Head of caudate nucleus (tissue), 42 donors: ENCODE results near the gene ANTXR1.

Experiments used
- DNase-seq, 42 donors: peaks; one replicate each; pipeline versions ENCODE4 v3.0.0 to v3.0.0-alpha.2; 2020 to 2021; ENCODE audit warnings: mixed read lengths in 7 of 42
- intact Hi-C: fragments of 100-400 bp; cut with DNase I; formaldehyde crosslinking; loops from one replicate; pipeline ENCODE4 v1.15.0; 2022

ANTXR1 gene

DNA sequence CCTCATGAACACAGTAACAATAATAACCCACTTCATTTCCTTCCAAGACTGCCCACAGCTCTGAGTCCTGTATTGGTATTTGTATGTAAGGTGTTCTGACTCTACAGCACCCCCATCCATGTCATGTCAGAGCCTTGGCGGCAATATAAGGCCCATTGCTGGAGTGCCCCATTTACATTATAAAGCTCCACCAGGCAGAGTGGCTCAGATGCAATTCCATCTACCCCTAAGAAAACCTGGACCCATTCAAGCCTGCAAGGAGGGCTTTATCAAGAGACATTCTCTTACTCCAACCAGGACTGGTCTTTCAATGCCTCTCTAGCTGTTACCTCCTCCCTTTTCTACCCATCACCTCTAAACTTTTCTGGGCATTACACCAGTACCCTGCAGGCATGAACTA, 101.6 kb downstream of the ANTXR1 start:
- no peak for DNase-seq
- intact Hi-C loops, result no loop called here

DNA sequence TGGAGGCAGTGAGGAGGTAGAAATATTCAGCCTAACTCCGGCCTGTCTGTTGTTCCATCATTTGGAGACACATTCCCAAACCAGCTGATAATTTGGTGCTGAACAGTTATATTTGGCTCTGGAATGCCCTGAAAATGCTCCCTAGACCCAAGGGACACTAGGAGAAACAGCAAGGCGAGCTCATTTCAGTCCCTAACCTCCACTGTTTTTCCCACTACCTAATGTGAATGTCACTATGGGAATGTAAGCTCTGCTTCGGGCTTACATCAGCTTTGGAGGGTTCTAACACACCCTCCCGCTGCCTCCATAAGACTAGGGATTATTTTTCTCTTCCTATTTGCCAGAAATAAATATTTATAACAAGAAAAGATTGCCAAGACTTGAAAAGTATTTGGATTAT, 103.5 kb downstream of the ANTXR1 start:
- intact Hi-C loops, result no loop called here
- DNase-seq, result no peak

DNA sequence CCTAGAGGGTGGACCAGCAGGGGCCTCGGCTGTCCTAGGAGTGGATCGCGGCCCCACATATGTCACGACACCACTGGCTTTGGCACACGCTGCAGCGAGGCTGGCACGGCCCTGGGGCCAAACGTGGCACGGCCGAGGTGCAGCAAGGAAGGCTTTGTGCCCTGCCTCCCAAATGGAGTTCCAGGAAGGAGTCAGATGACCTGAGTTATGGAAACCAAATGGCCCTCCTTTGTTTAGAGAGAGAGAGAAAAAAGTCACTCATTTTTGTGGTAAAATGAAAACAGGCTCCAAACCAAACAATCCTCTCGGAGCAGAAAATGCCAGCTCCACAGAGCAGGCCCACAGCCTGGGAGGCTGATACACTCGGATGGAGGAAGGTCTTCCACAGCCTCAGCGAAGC, 105.6 kb downstream of the ANTXR1 start:
- intact Hi-C loops, result no loop called here

DNA sequence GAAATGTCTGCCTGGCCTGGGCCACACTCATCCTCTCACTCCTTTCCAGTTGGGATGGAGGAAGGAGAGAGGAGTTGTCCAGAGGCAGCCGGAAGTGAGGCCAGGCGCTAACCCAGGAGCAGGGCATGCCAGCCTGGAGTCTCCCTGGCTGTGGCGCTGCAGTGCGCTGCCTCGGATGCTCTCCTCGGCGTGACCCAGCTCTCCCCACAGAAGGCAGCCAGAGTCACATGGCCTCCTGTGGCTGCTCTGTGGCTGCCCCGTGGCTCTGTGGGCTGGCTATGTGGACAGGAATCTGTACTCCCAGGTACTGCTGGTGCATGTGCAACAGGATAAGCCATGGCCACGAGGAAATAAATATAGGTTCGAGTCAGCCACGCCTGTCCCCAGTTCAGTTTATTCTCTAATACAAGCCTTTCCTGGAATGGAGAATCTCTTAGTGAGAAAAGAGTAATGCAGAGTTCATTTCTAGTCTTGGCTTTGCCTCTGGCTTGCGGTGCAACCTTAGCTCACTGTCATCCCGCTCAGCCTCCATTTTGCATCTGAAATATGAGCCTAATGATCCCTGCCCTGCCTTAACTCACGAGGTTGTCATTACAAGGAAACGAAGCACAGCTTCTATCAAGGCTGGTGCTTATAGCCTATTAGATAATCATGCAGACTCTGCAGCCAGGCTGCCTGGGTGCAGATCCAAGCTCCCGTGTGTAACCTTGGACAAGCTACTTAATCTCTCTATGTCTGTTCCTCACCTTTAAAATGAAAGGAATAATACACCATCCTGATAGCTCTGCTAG, 106.3 kb downstream of the ANTXR1 start:
- no peak for DNase-seq
- intact Hi-C loops, result no loop called here

More for the DNA sequence above, 105.6 kb downstream of the ANTXR1 start:
- no peak for DNase-seq

DNA sequence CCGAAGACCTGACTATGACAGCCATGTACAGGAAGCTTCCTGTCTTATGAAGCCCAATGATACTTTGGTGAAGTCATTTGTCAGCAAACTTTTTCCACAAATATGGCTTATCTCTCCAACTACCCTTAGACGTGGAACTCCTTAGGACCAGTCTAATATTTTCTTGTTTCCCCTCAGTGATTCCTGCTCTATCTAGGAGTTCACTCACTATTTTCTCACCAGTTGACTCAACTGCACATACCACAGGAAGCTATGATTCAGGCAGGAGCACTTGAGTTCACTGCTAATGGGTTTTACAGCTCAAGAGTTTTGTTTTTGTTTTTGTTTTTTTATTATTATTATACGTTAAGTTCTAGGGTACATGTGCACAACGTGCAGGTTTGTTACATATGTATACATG, 109.3 kb downstream of the ANTXR1 start:
- intact Hi-C loops, result no loop called here

DNA sequence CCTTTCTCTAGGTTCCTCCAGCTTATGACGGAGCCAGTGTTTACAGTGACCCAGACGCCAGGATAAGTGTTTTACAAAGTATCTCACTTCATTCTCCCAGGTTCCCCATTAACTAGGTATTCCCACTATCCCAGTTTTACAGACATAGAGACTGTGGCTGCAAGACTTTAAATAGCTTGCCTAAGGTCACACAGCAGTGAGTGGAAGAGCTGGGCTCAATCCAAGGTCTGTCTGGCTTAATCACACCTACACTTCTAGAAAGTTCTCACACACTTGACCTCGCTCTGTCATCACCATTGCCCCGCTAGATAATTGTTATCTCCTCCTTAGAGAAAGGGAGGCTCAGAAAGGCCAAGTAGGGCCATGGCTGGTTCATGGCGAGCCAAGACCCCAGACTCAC, 110.2 kb downstream of the ANTXR1 start:
- no peak for DNase-seq
- intact Hi-C loops, result no loop called here

More for the DNA sequence above, 109.3 kb downstream of the ANTXR1 start:
- no peak for DNase-seq

DNA sequence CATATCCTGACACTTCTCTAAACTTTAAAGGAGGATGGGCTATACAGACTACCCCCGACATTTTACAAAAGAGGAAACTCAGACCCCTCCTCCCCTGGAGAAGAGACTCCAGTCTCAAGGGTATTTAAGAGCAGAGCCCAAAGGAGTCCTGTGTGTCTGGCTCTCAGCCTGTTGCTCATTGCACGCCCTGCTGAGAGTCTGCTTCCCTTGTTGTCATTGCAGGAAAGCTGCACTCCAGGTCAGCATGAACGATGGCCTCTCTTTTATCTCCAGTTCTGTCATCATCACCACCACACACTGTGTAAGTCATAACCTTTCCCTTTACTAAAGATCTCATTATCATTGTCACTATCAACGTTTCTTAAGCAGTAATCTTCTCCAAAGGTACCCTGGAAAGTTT, 111.4 kb downstream of the ANTXR1 start:
- DNase-seq, result no peak
- intact Hi-C loops, result no loop called here

DNA sequence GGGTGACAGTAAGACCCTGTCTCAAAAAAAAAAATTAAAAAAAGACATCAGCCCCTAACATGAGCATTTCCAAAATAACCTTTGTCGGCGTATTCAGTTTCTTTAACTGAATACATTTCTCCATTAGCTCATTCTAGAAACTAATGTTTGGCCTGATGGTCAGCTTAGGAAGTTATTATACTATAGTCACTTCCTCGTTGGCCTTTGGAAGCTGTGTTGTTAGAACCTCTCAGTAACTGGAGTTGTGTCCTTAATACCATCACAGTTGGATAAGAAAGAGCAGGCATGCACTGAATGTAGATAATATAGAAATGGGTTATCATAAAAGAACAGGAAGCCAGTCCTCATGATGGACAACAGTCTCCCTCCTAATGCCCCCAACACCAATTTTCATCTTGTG, 112.8 kb downstream of the ANTXR1 start:
- DNase-seq, result no peak
- intact Hi-C loops, result no loop called here

DNA sequence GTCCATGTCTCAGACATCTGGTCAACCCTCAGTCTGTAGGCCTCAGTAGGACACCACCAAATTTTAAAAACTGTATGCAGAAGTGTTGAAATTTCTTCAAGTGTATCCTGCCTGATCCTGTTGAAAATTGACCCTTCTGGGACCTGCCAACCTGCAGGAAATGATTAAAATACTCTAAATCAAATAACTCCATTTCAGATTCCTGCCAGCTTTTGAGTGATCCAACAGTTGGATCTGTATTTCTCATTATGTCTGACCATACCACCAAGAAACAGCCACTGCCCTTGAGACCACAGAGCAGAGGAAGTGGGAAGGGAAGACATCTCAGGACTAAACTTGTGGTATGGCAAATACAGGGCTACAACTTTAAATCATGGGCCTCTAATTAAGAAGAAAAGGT, 113.4 kb downstream of the ANTXR1 start:
- intact Hi-C loops, result no loop called here
- DNase-seq, result no peak

DNA sequence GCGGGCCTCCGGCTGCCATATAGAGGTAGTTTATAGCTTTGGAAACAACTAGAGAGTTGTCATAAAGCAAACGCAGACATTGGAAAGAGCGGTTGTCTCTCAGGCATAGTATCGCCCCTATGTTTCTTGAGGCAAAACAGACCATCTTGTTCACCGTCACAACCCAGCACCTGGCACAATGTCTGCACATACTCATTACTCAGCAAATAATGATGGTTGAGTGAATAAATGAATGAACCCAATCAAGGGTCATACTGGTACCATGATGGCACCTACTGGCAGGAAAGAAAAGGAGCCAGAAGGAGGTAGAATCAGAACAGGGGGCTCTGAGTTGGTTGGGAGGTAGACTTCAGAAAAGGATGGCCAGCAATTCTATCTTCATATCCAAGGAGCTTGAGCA, 118.5 kb downstream of the ANTXR1 start:
- DNase-seq, result no peak
- intact Hi-C loops, result no loop called here

DNA sequence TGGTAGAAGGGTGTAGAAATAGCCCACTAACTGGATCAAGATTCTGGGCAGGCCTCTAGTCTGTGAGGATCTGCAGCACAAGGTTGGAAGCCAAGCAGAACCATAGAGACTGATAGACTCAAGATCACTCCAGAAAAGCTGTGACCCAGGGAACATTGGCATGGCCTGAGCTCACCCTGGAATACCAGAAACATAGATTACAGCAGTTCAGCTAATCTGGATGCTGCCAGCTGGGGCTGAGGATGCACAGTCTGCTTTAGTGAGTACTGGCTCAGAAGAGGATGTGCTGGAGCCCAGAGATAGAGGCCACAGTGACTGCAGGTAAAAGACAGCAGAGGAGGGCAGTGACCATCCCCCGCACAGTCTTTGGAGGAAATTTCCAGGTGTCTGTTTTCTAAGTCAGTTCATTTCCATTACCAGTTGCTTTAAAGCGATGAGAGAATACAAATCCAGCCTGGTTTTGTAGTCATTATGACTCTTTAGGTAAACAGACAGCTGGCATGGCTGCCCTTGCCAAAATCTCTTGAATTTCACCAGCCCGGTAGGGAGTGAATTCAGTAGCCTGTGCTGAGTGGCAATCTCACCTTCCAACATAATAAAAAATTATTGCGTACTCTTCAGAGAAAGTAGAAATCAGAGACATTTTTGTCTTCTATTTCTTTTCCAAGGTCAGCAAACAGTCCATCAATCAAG, 119.2 kb downstream of the ANTXR1 start:
- intact Hi-C loops, result no loop called here
- no peak for DNase-seq

DNA sequence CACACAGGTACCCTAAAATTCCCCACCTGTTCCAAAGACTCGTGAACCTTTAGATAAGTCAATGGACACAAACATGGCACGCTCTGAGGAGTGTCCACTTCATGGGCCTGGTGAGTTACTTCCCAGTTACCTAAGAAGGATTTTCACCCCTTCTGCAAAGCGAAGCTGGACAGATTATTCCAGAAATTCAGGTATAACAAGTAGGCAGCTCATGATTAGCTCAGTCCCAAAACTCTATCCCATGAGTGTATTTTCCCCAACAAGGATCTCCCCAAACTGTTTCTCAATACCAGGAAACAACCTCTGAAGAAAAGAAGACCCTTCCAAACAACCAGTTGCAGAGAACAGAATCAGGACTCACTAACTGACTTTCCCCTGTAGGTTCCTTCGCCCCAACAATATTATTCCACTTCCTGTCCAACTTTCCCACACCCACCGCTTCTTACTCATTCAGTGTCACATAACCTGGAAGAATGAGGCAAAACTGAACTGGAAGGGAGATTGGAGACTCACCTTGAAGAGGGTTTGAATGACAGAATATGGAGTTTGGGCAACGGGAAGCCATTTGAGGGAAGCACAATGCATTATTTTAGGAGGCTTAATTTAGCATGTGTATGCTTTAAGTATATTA, 120.1 kb downstream of the ANTXR1 start:
- intact Hi-C loops, result no loop called here
- no peak for DNase-seq

DNA sequence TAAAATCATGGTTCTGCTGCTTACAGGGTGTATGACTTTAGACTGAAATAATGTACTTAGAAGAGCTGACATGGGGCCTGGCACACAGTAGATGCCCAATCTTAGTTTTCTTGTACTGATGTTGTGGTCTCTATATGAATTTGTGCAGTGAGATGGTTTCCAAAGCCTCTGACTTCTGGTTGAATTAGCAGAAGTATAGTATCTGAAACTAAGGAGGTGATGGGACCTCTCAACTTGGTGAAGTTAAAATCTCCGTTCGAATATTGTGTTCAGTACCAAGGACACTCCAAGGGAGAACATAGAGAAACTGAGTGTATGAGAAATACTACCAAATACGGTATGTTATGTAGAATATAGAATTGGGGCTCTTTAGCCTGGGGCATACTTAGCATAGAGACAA, 120.9 kb downstream of the ANTXR1 start:
- intact Hi-C loops, result no loop called here
- DNase-seq, result no peak

DNA sequence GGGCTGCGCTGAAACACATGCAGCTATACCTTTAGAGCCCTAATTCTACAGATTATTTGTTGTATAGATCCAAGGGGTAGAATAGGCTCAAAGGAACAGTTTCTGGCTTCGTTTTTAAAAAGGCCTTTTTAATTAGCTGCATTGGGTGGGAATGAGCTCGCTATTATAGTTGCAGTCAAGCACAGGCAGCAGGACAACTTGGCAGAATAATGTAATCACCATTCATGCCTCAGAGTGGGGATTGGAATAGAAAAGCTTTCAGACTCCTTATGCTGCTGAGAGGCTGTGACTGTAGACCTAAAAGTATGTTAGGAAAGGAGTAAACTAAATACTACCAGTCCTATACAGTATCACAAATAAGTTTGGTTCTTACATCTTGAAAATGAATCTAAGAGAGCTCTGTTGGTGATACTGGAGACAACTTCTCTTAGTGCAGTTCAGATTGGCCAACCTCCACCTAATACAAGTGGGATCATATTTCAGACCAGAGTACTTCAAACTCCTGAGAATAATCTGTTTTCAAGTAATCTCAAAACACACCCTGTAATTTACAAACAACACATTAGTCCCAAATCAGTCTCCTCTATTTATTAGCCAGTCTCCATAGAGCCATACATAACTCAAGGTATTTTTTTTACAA, 121.4 kb downstream of the ANTXR1 start:
- no peak for DNase-seq
- intact Hi-C loops, result no loop called here

DNA sequence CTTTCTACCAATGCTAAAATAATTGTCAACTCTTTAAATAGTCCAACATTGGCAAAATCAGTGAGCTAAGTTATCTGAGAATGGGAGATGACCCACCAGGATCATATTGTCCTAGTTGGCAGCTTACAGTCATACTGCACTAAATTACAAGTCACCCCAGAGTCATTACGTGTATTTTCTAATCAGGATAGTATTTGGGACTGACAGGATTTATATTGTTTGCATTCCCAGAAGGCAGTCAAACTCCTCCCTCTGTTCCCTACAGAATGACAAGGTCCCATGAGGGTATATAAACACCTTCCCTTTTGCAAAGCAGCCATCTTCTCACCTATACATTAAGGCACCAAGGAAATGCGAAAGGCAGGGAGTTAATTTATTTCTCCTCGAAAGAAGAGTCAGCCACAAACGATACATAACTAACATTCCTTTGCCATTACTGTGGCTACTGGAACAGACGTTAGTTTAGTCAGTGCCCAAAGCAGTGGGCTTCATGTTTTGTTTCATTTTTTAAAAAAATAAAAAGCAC, 125.3 kb downstream of the ANTXR1 start:
- intact Hi-C loops, result no loop called here

DNA sequence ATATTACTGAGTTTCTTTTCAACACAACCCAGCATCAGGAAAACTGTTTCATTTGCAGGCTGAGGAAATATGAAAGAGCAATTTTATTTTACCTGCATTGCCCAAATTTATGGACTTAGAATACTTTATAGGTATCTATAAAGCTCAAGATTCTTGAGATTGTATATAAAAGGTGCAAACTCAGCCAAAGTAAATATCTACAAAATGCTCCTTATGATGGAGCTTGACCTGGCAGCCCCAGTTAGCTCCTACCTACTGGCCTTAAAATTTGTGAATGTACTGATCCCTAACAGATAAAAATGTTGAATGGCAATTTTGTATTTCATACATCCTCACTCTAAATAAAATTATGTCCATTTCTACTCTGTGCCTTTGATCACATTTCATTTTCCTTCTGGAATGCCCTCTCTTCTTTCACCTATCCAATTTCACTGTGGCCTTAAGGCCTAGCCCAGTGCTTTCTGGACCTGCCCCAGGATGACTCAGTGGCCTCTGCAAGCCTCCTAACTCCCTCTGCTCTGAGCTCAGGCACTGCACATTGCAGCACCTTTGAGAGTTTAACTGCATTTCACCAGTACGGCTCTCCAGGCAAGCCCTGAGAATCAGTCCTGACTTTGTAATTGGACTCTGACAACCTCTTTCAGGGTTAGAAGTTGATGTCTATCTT, 125.9 kb downstream of the ANTXR1 start:
- DNase-seq, result no peak
- intact Hi-C loops, result no loop called here

More for the DNA sequence above, 125.3 kb downstream of the ANTXR1 start:
- no peak for DNase-seq

DNA sequence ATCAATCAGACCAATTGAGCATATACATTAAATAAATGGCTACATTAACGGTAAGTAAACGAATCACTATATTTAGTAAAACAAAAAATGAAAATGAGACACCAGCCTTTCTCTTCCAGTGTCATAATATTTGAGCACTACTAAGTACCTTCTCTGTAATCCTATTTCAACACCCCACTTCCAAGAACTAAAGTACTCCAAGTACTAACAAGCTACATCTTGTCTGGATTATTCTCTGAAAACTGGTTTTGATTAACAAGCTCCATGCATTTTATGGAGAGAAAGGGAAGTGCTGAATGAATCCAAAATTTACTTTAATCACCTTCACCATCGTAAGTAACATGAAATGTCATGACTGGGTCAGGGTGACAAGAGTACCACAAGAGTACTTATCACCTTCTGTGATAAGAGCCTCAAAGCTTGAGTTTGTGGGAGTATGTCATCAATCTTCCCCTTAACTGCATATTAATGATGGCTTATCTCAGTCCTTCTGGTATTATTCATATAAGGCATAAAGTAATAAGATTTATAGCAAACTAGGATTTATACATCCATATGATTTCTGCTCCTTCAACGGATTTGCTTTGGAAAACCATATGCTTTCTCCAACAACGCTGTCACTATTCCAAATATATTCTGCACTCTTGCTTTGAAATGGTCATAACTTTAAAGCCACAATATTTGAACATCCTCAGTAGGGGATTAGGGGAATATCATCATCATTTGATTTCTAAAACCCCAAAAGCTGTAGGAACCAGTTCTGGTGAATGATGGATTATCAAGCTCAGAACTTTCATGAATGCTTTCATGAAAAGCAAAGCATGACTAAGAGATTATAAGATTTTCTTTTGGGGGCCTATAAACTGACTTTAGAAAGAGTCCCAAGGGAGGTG, 127.0 kb downstream of the ANTXR1 start:
- intact Hi-C loops, result no loop called here
- DNase-seq, result no peak

DNA sequence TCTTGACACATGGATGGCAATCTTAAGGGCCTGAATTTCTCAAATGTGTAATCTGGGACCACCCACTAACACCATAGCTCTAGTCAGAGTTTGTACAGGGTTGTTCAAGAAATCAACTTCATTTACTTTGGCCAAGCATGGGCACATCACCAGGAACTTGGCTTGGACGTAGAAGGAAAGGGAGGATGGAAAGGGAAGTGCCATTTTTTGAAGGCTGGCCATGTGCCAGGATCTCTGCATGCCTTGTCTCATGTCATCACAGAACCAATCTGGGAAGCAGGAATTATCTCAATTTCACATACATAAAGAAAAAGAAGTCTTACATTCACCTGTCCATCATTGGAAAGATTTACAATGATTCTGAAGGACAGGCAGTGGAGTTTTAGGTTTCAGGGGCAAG, 128.1 kb downstream of the ANTXR1 start:
- intact Hi-C loops, result no loop called here
- DNase-seq, result peak in 3 of 42 donors; percentile 16 to 34 (median 18)
